OCI-LY1 (cell line): ENCODE results near the gene ENOX2.

ENCODE experiments used
- H2AFZ ChIP-seq: fragments of 200-600 bp; sonication (generic), shearing (Covaris generic); 2 replicates; pipeline ENCODE4 v1.6.0; 2014; ENCODE audit warnings: antibody characterized with exemption, mild to moderate bottlenecking, low read length
- H3F3A ChIP-seq: fragments of 200-600 bp; sonication (generic), shearing (Covaris generic); 2 replicates; pipeline ENCODE4 v1.6.0; 2014; ENCODE audit warnings: mild to moderate bottlenecking, antibody characterized with exemption, low read length, moderate library complexity; ENCODE audit not compliant: insufficient read depth
- H3K27ac ChIP-seq: fragments of 200-600 bp; sonication (generic); 2 replicates; pipeline ENCODE4 v1.5.1; 2014; ENCODE audit warnings: low read length, mixed run types, mild to moderate bottlenecking, low read depth; ENCODE audit not compliant: poor library complexity, severe bottlenecking
- H3K27me3 ChIP-seq: fragments of 200-600 bp; sonication (generic); 2 replicates; pipeline ENCODE4 v1.6.0; 2014; ENCODE audit warnings: antibody characterized with exemption, mild to moderate bottlenecking, low read length, moderate library complexity; ENCODE audit not compliant: insufficient read depth
- H3K36me3 ChIP-seq: fragments of 200-600 bp; sonication (generic); 2 replicates; pipeline ENCODE4 v1.6.1; 2014; ENCODE audit warnings: mild to moderate bottlenecking, antibody characterized with exemption, low read length, moderate library complexity, mixed read lengths; ENCODE audit not compliant: insufficient read depth
- H3K4me1 ChIP-seq: fragments of 200-600 bp; sonication (generic); 2 replicates; pipeline ENCODE4 v1.5.1; 2014; ENCODE audit warnings: mild to moderate bottlenecking, low read length, moderate library complexity; ENCODE audit not compliant: insufficient read depth, severe bottlenecking
- H3K4me2 ChIP-seq: fragments of 200-600 bp; sonication (generic), shearing (Covaris generic); 2 replicates; pipeline ENCODE4 v1.6.1; 2014; ENCODE audit warnings: low read length
- H3K4me3 ChIP-seq: fragments of 200-600 bp; sonication (generic); 2 replicates; pipeline ENCODE4 v1.5.1; 2014; ENCODE audit warnings: low read length, low read depth, mild to moderate bottlenecking, mixed read lengths; ENCODE audit not compliant: poor library complexity, severe bottlenecking
- H3K79me2 ChIP-seq: fragments of 200-600 bp; shearing (Covaris generic); 2 replicates; pipeline ENCODE4 v1.6.1; 2016; ENCODE audit warnings: mixed run types, low read length, mixed read lengths; ENCODE audit not compliant: insufficient read depth
- H3K9ac ChIP-seq: fragments of 200-600 bp; sonication (generic), shearing (Covaris generic); 2 replicates; pipeline ENCODE4 v1.6.1; 2014; ENCODE audit warnings: mild to moderate bottlenecking, low read length, mixed read lengths
- H3K9me2 ChIP-seq: fragments of 200-600 bp; sonication (generic), shearing (Covaris generic); 2 replicates; pipeline ENCODE4 v1.6.1; 2014; ENCODE audit warnings: low read depth, mild to moderate bottlenecking, low read length, mixed read lengths
- H3K9me3 ChIP-seq: fragments of 200-600 bp; shearing (Covaris generic); 2 replicates; pipeline ENCODE4 v1.6.1; 2014; ENCODE audit warnings: low read length, mixed read lengths
- H4K20me1 ChIP-seq: fragments of 200-600 bp; sonication (generic), shearing (Covaris generic); 2 replicates; pipeline ENCODE4 v1.6.0; 2016; ENCODE audit warnings: mild to moderate bottlenecking, low read length; ENCODE audit not compliant: insufficient read depth
- EZH2 ChIP-seq: fragments of 200-600 bp; sonication (generic), shearing (Covaris generic); IDR thresholded peaks from 2 replicates; pipeline ENCODE4 v1.8.0; 2017; ENCODE audit warnings: borderline replicate concordance, mixed run types, mild to moderate bottlenecking, antibody characterized with exemption, low read length, moderate library complexity, mixed read lengths
- TF ChIP-seq, protein P1 (sequence below): fragments of 200-600 bp; sonication (generic), shearing (Covaris generic); IDR thresholded peaks from 2 replicates; pipeline ENCODE4 v1.5.1; 2017; ENCODE audit warnings: mild to moderate bottlenecking, antibody characterized with exemption, low read length, moderate library complexity, mixed read lengths

The ENOX2 gene

GRCh38 chrX:130669233-130669632, 233.8 kb downstream of the ENOX2 start:
- no peak for TF ChIP-seq EZH2
- TF ChIP-seq, protein P1, sequence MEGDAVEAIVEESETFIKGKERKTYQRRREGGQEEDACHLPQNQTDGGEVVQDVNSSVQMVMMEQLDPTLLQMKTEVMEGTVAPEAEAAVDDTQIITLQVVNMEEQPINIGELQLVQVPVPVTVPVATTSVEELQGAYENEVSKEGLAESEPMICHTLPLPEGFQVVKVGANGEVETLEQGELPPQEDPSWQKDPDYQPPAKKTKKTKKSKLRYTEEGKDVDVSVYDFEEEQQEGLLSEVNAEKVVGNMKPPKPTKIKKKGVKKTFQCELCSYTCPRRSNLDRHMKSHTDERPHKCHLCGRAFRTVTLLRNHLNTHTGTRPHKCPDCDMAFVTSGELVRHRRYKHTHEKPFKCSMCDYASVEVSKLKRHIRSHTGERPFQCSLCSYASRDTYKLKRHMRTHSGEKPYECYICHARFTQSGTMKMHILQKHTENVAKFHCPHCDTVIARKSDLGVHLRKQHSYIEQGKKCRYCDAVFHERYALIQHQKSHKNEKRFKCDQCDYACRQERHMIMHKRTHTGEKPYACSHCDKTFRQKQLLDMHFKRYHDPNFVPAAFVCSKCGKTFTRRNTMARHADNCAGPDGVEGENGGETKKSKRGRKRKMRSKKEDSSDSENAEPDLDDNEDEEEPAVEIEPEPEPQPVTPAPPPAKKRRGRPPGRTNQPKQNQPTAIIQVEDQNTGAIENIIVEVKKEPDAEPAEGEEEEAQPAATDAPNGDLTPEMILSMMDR, result no peak
- Histone ChIP-seq H2AFZ (no peak overlapping the region), H3K36me3 (no peaks in the 10 kb centered on the region), H3K79me2 (no peaks in the 10 kb centered on the region), H3K27me3 (no peaks in the 10 kb centered on the region), H3F3A (no peaks in the 10 kb centered on the region), H4K20me1 (no peaks in the 10 kb centered on the region), H3K9me3 (no peaks in the 10 kb centered on the region), H3K9ac (no peak overlapping the region), H3K4me1 (no peaks in the 10 kb centered on the region), H3K4me3 (no peak overlapping the region), H3K4me2 (no peak overlapping the region), H3K27ac (no peak overlapping the region), H3K9me2 (no peaks in the 10 kb centered on the region)

DNA sequence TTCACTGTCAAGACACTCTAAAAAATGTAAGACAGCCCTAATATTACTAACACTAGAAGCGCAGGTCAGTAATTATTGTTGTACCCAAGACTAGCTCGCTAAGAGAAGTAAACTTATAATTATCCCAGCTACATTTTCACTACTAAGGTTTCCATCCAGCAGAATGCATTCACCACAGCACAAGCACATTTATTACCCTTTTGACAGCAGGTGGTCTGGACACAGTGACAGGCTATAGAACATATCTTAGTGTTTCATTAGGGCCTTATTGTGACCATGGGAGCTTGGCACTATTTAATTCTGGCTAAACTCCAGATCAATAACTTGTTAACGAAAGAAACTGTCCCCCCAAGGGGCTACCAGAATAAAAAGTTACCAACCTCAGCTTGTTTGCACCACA, 237.7 kb downstream of the ENOX2 start:
- no peak overlapping the region for H3K4me2 ChIP-seq
- TF ChIP-seq, protein P1, result no peak
- no peak for TF ChIP-seq EZH2
- no peaks in the 10 kb centered on the region for H3K27me3 ChIP-seq

DNA sequence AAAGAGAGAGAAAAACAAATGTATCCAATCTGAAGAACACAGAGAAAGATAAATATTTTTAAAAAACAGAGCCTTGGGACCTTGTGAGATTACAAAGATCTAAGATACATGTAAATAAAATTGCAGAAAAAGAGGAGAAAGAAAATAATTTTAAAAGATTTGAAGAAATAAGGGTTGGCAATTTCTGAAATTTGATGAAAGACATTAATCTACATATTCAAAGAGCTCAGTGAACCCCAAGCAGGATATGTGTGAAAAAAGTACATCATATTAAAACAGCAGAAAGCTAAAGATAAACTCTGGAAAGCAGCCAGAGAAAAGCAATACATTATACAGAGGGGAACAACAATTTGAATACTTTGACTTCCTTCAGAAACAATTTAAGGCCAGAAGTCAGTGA, 244.7 kb downstream of the ENOX2 start:
- H3F3A ChIP-seq, result no peaks in the 10 kb centered on the region
- no peaks in the 10 kb centered on the region for H4K20me1 ChIP-seq
- no peak overlapping the region for H2AFZ ChIP-seq
- H3K4me1 ChIP-seq, result no peaks in the 10 kb centered on the region
- no peak overlapping the region for H3K9ac ChIP-seq
- no peak overlapping the region for H3K4me3 ChIP-seq
- no peaks in the 10 kb centered on the region for H3K36me3 ChIP-seq
- H3K9me3 ChIP-seq, result no peaks in the 10 kb centered on the region
- H3K4me2 ChIP-seq, result no peak overlapping the region
- no peaks in the 10 kb centered on the region for H3K9me2 ChIP-seq
- no peaks in the 10 kb centered on the region for H3K27me3 ChIP-seq
- TF ChIP-seq, protein P1, result no peak
- TF ChIP-seq EZH2, result no peak
- no peak overlapping the region for H3K27ac ChIP-seq
- no peaks in the 10 kb centered on the region for H3K79me2 ChIP-seq

More for the DNA sequence above, 237.7 kb downstream of the ENOX2 start:
- Histone ChIP-seq H3K4me1 (no peaks in the 10 kb centered on the region), H3K4me3 (no peak overlapping the region), H4K20me1 (no peaks in the 10 kb centered on the region), H3K79me2 (no peaks in the 10 kb centered on the region), H3K27ac (no peak overlapping the region), H3K36me3 (no peaks in the 10 kb centered on the region), H3K9me2 (no peaks in the 10 kb centered on the region), H3F3A (no peaks in the 10 kb centered on the region), H3K9me3 (no peaks in the 10 kb centered on the region), H2AFZ (no peak overlapping the region), H3K9ac (no peak overlapping the region)
